HCT116 (cell line): Measurements from ENCODE around the gene DOCK11. TPM values are rescaled to one million over a fixed set of nuclear protein-coding genes. Genes with fewer than 3 reads are reported as not detected.

Experiments used
- ATAC-seq: fragments of 200-7000 bp; cut with Tn5 transposase; 2 replicates; pipeline ENCODE4 v1.9.1; 2020; ENCODE audit warnings: mild to moderate bottlenecking, moderate library complexity
- BruUV-seq: library from RNA; stranded (reverse); fragments of 400-500 nt; replicated peaks from 2 replicates; lab custom pipeline; 2021; lab: Mats Ljungman, UMichigan
- CTCF ChIA-PET: fragments of 300-600 bp; sonication (Branson Sonifier 250); formaldehyde crosslinking; loops from one replicate; lab custom pipeline; 2021; ENCODE audit warnings: antibody characterized with exemption; lab: Charles Lee
- POLR2A ChIA-PET: fragments of 300-600, 350-600 bp; sonication (Branson Sonifier 250); formaldehyde crosslinking; loops from one replicate; lab custom pipeline; 2021; ENCODE audit warnings: antibody characterized with exemption; lab: Charles Lee
- RAD21 ChIA-PET, 2 experiments: fragments of 300-600 bp; sonication (Branson Sonifier 250); formaldehyde crosslinking; loops; one replicate each; lab custom pipeline; 2023; ENCODE audit warnings: low total read pairs in 2 of 2; ENCODE audit not compliant: uncharacterized antibody in 2 of 2, unreplicated experiment in 2 of 2, low non-redundant PET in 1 of 2; lab: Charles Lee
- DNase-seq: peaks from one replicate; pipeline ENCODE4 v3.0.0-alpha.2; 2010; ENCODE audit warnings: low read depth, low spot score
- H2AFZ ChIP-seq: fragments of 200-600 bp; shearing (Covaris generic), sonication (generic); 2 replicates; pipeline ENCODE4 v1.6.1; 2017; ENCODE audit warnings: low read depth, mixed run types, mixed read lengths, antibody characterized with exemption, low read length; ENCODE audit not compliant: poor library complexity, severe bottlenecking
- H3K27ac ChIP-seq: 2 replicates; pipeline ENCODE4 v1.5.1; 2012; ENCODE audit warnings: low read depth, low read length
- H3K27me3 ChIP-seq: fragments of 200-600 bp; sonication (generic); 2 replicates; pipeline ENCODE4 v1.6.1; 2016; ENCODE audit warnings: mixed run types, low read length, mixed read lengths; ENCODE audit not compliant: insufficient read depth
- H3K36me3 ChIP-seq, 2 experiments: fragments of 200-500 bp in 1 of 2; fragments of 200-600 bp in 1 of 2; sonication (Bioruptor generic) in 1 of 2; sonication (generic) in 1 of 2; 2 replicates each; pipeline versions ENCODE4 v1.5.1 to v1.6.1; 2014 to 2016; ENCODE audit warnings: low read length in 2 of 2, inconsistent platforms in 1 of 2, mixed read lengths in 1 of 2, mixed run types in 1 of 2; ENCODE audit not compliant: insufficient read depth in 2 of 2, control insufficient read depth in 1 of 2
- H3K4me1 ChIP-seq, 2 experiments: fragments of 200-600 bp in 1 of 2; sonication (generic) in 1 of 2; 2 replicates each; pipeline versions ENCODE4 v1.5.1 to v1.6.1; 2012 to 2017; ENCODE audit warnings: low read length in 2 of 2, inconsistent platforms in 1 of 2, mild to moderate bottlenecking in 1 of 2, mixed read lengths in 1 of 2, mixed run types in 1 of 2, moderate library complexity in 1 of 2; ENCODE audit not compliant: insufficient read depth in 2 of 2, control insufficient read depth in 1 of 2
- H3K4me2 ChIP-seq: fragments of 200-600 bp; sonication (generic); 2 replicates; pipeline ENCODE4 v1.6.1; 2017; ENCODE audit warnings: mixed run types, low read length, mixed read lengths
- H3K4me3 ChIP-seq, 2 experiments: fragments of 200-600 bp in 1 of 2; sonication (generic) in 1 of 2; replicated peaks in 1 of 2; 2 replicates each; pipeline ENCODE4 v1.5.1; 2011 to 2016; ENCODE audit warnings: low read length in 2 of 2, control low read depth in 1 of 2, low read depth in 1 of 2, mild to moderate bottlenecking in 1 of 2, mixed read lengths in 1 of 2, mixed run types in 1 of 2
- H3K79me2 ChIP-seq: fragments of 200-600 bp; sonication (generic); 2 replicates; pipeline ENCODE4 v1.6.1; 2017; ENCODE audit warnings: mild to moderate bottlenecking, mixed run types, low read length, moderate library complexity, mixed read lengths; ENCODE audit not compliant: insufficient read depth
- H3K9ac ChIP-seq: fragments of 200-600 bp; sonication (generic); 2 replicates; pipeline ENCODE4 v1.6.1; 2016; ENCODE audit warnings: low read length, mixed read lengths
- H3K9me2 ChIP-seq: fragments of 200-600 bp; sonication (generic), shearing (Covaris generic); 2 replicates; pipeline ENCODE4 v1.6.1; 2017; ENCODE audit warnings: mixed run types, mild to moderate bottlenecking, moderate library complexity; ENCODE audit not compliant: insufficient read depth
- H3K9me3 ChIP-seq, 2 experiments: fragments of 200-500 bp in 1 of 2; fragments of 200-600 bp in 1 of 2; sonication (Bioruptor generic) in 1 of 2; sonication (generic) in 1 of 2; 2 replicates each; pipeline ENCODE4 v1.6.1; 2014 to 2017; ENCODE audit warnings: low read length in 2 of 2, mixed read lengths in 2 of 2, inconsistent platforms in 1 of 2, low read depth in 1 of 2, mild to moderate bottlenecking in 1 of 2, mixed run types in 1 of 2, moderate library complexity in 1 of 2; ENCODE audit not compliant: control insufficient read depth in 1 of 2, insufficient read depth in 1 of 2
- H4K20me1 ChIP-seq: fragments of 200-600 bp; sonication (generic), shearing (Covaris generic); 2 replicates; pipeline ENCODE4 v1.6.1; 2017; ENCODE audit warnings: mixed run types, mild to moderate bottlenecking, moderate library complexity; ENCODE audit not compliant: insufficient read depth
- CTCF ChIP-seq, 3 experiments: fragments of 200-600 bp in 1 of 3; sonication (generic) in 1 of 3; IDR thresholded peaks in 2 of 3; conservative IDR thresholded peaks in 1 of 3; 2 replicates each; pipeline ENCODE4 v1.5.1; 2012 to 2017; ENCODE audit warnings: low read depth in 2 of 3, low read length in 2 of 3, antibody characterized with exemption in 1 of 3, borderline replicate concordance in 1 of 3, control low read depth in 1 of 3, mild to moderate bottlenecking in 1 of 3, mixed read lengths in 1 of 3, mixed run types in 1 of 3, moderate library complexity in 1 of 3; ENCODE audit not compliant: insufficient read depth in 1 of 3
- EGR1 ChIP-seq: IDR thresholded peaks from 2 replicates; pipeline ENCODE4 v1.6.1; 2012; ENCODE audit warnings: low read depth
- ELF1 ChIP-seq: IDR thresholded peaks from 2 replicates; pipeline ENCODE4 v1.6.1; 2012; ENCODE audit warnings: low read depth, borderline replicate concordance
- FOSL1 ChIP-seq: IDR thresholded peaks from 2 replicates; pipeline ENCODE4 v1.6.1; 2012; ENCODE audit warnings: low read depth
- MAX ChIP-seq: IDR thresholded peaks from 2 replicates; pipeline ENCODE4 v1.6.1; 2012
- POLR2A ChIP-seq: IDR thresholded peaks from 2 replicates; pipeline ENCODE4 v1.7.0; 2011; ENCODE audit warnings: borderline replicate concordance; ENCODE audit not compliant: insufficient read depth, insufficient read length; ENCODE audit errors: extremely low read depth
- POLR2AphosphoS5 ChIP-seq: IDR thresholded peaks from 2 replicates; pipeline ENCODE4 v1.6.1; 2011; ENCODE audit warnings: mild to moderate bottlenecking, low read depth, low read length, moderate library complexity
- REST ChIP-seq: IDR thresholded peaks from 2 replicates; pipeline ENCODE4 v1.6.1; 2012; ENCODE audit warnings: low read depth
- TCF7L2 ChIP-seq: IDR thresholded peaks from 2 replicates; pipeline ENCODE4 v1.7.0; 2011; ENCODE audit warnings: borderline replicate concordance, inconsistent platforms; ENCODE audit not compliant: insufficient read depth, insufficient read length; ENCODE audit errors: extremely low read depth
- ZNF274 ChIP-seq: fragments of 200-500 bp; sonication (Bioruptor generic); IDR thresholded peaks from 2 replicates; pipeline ENCODE4 v1.6.1; 2014; ENCODE audit warnings: mild to moderate bottlenecking, low read depth, low read length, inconsistent platforms
- intact Hi-C: fragments of 100-400 bp; cut with micrococcal nuclease; formaldehyde crosslinking; loops from 2 replicates; pipeline ENCODE4 v1.10.0; 2022
- total RNA-seq: library from RNA; stranded (reverse); gene quantifications from one replicate; pipeline ENCODE4 v1.2.1, GENCODE V29; 2021; ENCODE audit not compliant: unreplicated experiment

Gene DOCK11
- total RNA-seq, 1 experiment from 2014 or later = 0.59 TPM

- CTCF ChIA-PET = no interaction called here
- H3K4me3 ChIP-seq = peak overlapping the region; percentile 46 to 59
- H3K4me2 ChIP-seq = peak overlapping the region; percentile 80
- H3K4me1 ChIP-seq = peaks cover 3 to 9% of the 10 kb centered on the region in 2 experiments; a peak in 1 of 4 replicates
- POLR2A ChIA-PET = no interaction called here
- no peaks in the 10 kb centered on the region for H3K36me3 ChIP-seq
- intact Hi-C loops = loop anchor here (2.0 kb wide), 1 partner anchor 55 kb away; no protein-coding TSS in a partner anchor
- H3K27me3 ChIP-seq = no peaks in the 10 kb centered on the region; the same call in 1 of the 2 replicates
- RAD21 ChIA-PET = no interaction called here
- peak overlapping the region; percentile 61 for H2AFZ ChIP-seq
- H4K20me1 ChIP-seq = no peaks in the 10 kb centered on the region
- H3K9me3 ChIP-seq = no peaks in the 10 kb centered on the region
- no peak overlapping the region for H3K27ac ChIP-seq
- no peak overlapping the region for H3K9ac ChIP-seq
- TF ChIP-seq EGR1 = 0 out of 2 replicates have a peak, but pooled peaks have one; percentile 34
- TF ChIP-seq TCF7L2 = no peak
- DNase-seq (no peak), ATAC-seq (peak; percentile 63)
- H3K79me2 ChIP-seq = no peaks in the 10 kb centered on the region
- H3K9me2 ChIP-seq = no peaks in the 10 kb centered on the region
- BruUV-seq = no TSS peak
Observed at GRCh38 chrX:118495958-118496762, 545 bp downstream of the DOCK11 start.

GRCh38 chrX:118496763-118497079 is 1.1 kb downstream of the DOCK11 start:
- CTCF ChIA-PET = no interaction called here
- TF ChIP-seq ELF1 = no peak
- TF ChIP-seq CTCF (IDR thresholded peaks at IDR 0.05 in 2 of 3, conservative IDR thresholded peaks at IDR 0.05 in 1 of 3; ENCODE audit: borderline replicate concordance in 1 of 3, insufficient read depth in 1 of 3, low read depth in 2 of 3, low read length in 2 of 3) = no peak
- no peak for TF ChIP-seq POLR2AphosphoS5
- TF ChIP-seq POLR2A = no peak
- TF ChIP-seq REST = no peak
- TF ChIP-seq ZNF274 = no peak
- TF ChIP-seq EGR1 = no peak
- no peak for TF ChIP-seq MAX
- no peak for TF ChIP-seq FOSL1
- Histone ChIP-seq H3K27ac (no peak overlapping the region), H3K36me3 (no peaks in the 10 kb centered on the region), H3K79me2 (no peaks in the 10 kb centered on the region), H3K4me1 (peaks cover 3 to 9% of the 10 kb centered on the region in 2 experiments; a peak in 1 of 4 replicates), H3K4me2 (peak overlapping the region; percentile 80), H3K9ac (no peak overlapping the region), H4K20me1 (no peaks in the 10 kb centered on the region), H2AFZ (peak overlapping the region; percentile 61), H3K9me3 (no peaks in the 10 kb centered on the region), H3K9me2 (no peaks in the 10 kb centered on the region), H3K27me3 (no peaks in the 10 kb centered on the region; the same call in 1 of the 2 replicates), H3K4me3 (peak overlapping the region; percentile 46 to 59)
- no peak for DNase-seq
- POLR2A ChIA-PET = no interaction called here
- BruUV-seq = no TSS peak
- ATAC-seq = peak; percentile 12; the same call in 1 of the 2 replicates
- intact Hi-C loops = no loop called here
- RAD21 ChIA-PET = no interaction called here
